NCI-H2081 treated with DMSO at 0.1 percent for 48 hours (cell line): ENCODE measurements around the gene PBX1.

Experiments
- DNase-seq: peaks from one replicate; lab custom pipeline; 2025; lab: John Stamatoyannopoulos, UW

Gene PBX1

DNA sequence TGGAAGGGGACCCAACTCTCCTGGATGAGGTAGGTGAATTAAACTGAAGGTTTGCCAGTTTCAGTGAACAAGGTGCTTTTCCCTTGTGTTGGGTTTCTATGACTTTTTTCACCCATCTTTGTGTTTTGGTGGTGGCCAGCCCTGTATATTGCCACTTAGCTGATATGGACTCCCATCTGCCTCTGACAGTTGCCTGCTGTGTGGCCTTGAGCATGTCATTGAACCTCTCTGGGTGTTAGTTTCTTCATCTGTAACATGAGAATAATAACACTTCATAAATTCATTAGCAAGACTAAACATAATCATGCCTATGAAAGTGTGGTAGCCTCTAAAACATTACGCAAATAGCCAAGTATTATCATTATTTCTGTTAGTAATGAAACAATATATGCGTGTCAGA lies 141.7 kb downstream of the PBX1 start:
- no peak for DNase-seq

DNA sequence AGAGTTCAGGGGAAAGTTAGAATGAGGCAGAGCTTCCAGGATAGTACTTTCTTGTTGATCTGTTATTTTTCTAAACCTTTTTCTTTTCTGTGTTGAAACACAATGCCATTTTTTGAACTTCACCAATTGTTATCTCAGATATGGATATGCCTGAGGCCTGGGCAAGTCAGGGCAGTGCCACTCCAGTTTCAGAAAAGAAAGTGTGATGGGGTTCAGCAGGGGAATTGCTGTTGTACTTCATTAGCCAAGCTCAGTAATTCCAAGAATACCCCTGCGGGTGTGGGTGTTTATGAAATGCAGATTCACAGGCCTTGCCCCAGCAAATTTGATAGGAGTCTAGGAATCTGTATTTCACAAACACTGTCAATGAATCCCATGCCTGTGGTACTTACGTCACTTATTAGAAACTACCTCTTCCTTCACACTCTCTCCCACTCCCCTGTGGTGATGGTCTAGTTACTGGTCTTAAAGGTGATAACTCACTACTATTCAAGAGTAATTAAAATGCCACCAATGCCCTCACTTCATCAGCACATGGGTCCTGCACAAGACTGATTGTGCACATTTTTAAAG lies 142.3 kb downstream of the PBX1 start:
- no peak for DNase-seq

DNA sequence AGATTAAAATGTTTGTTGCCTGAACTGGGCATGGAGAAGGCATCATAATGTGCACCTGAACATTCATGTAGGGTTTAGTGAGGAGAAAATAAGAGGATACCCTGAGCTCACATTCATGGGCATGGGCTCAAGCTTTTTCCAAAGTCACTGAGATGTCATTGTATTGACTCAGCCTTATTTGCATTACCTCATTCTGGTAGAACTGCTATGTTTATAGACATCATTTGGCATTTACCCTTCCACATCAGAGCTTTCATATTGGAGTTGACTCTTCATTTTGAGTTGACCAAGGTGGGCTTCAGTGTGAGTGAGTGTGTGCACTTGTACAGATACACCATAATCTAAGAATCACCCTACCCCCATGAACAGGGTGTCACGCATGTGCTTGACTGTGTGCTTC lies 143.2 kb downstream of the PBX1 start:
- DNase-seq: no peak

- DNase-seq: no peak
Measured at GRCh38 chr1:164702664-164703063, 143.7 kb downstream of the PBX1 start.

- DNase-seq: no peak
Measured at GRCh38 chr1:164703463-164703862, 144.5 kb downstream of the PBX1 start.

- DNase-seq: no peak
Measured at GRCh38 chr1:164703960-164704411, 145.0 kb downstream of the PBX1 start.

GRCh38 chr1:164704954-164705353 lies 146.0 kb downstream of the PBX1 start:
- no peak for DNase-seq

DNA sequence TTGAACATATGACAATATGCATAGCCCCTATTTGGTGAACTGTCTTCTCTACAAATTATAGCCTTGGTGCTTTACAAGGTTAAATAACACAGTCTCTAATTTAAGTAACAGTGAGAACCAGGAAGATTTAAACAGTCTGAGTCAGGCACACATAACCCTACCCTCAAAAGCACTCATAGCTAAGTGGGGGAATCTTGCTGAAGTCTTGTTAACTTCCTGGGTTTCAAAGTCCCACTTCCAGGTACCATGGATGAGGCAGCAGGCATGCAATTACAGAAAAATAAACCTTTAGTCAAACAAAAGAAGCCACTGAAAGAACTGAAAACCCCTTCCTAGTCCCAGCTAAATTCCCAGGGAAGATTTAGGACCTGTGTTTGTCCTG lies 147.6 kb downstream of the PBX1 start:
- no peak for DNase-seq

GRCh38 chr1:164707868-164708331 lies 148.9 kb downstream of the PBX1 start:
- DNase-seq: no peak

GRCh38 chr1:164708596-164708995 lies 149.6 kb downstream of the PBX1 start:
- DNase-seq: no peak

DNA sequence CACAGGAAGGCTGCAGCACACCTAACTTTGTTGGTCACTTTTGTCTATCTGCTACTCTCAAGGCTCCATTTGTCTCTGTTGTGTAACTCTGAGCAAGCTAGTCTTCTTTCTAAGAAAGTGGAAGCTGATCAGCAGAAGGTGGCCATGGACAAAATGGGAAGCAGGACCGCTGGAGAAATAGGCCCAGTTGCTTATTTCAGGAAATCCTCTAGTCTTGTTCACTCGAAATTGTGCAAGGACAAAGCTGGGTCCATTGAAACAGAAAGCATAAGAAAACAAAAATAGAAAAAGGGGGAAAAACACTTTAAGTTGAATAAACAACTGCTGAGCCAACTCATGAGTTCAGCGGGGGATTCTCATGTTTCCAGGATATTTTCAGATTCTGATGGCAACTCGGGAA lies 150.1 kb downstream of the PBX1 start:
- DNase-seq: no peak

DNA sequence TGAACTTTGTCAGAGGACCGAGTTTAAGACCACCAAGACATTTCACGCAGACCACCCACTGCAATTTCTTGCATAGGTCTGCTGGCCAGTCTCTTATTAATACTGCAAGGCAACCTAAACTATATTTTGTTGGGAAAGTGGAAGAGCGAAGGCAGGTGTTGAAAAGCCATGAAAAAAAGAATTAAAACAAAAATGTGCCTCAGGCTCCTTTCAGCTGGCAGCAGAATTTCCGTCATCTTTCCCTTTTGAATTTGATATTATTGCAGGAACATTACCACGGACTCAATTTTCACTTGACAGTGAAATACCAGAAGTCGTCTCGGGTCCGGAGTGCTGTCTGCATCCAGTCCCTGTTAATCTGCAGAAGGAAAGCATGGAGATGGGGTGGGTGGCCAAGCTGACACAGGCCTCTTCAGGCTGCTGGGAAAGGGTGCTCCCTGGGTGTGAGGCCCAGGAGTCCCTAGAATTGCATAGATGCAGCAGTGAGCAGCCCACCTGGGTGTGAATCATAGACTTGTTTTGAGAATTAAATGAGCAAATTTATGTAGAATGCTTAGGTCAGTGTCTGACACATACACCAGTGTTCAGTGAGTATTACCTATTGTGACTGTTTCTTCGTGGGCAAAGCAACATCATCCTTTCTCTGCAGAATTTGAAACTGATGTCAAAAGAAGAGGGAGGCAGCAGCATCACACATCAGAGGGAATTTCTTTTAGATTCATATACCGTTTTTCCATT lies 150.7 kb downstream of the PBX1 start:
- no peak for DNase-seq

DNA sequence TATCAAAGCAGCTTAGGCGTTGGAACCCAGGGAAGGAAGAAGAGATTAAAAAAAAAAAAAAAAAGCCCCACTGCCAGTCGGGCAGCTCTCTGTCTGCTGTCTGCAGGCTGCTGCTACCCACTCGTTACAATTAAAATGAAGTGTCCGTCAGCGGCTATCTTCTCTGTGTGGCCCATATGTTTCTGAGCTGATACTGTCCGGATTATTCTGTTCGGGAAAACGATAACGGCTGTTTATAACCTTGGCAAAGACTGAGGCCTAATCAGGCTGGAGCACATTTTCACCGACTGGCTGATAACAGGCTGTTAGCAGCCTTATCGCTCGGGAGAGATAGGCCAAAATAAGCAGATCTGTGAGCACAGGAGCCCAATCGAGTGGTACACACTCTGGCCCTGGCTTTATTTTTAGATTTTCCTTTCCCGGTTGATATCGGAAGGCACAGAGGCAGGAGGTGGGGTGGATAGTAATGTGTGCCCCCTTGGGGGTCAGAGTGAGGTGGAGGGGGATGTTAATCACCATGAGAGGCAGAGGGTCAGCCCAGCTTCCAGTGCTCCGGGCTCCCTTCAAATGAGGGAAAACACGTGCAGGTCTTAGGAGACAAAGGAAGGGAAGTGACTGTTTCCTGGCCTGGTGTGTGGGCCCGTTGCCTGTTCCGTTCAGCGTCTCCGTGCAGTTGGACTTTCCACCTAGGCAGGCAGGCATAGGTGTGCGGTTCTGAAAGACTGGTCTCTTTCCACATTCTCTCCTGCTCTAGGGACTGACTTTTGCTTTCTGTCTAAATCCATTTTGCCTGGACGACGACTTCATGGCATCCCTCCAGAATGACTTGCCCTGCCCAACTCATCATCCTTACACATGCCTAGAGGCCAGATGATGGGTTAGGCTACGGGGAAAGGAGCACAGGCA lies 153.4 kb downstream of the PBX1 start:
- no peak for DNase-seq

- no peak for DNase-seq
Measured at GRCh38 chr1:164713456-164714207, 154.6 kb downstream of the PBX1 start.

DNA sequence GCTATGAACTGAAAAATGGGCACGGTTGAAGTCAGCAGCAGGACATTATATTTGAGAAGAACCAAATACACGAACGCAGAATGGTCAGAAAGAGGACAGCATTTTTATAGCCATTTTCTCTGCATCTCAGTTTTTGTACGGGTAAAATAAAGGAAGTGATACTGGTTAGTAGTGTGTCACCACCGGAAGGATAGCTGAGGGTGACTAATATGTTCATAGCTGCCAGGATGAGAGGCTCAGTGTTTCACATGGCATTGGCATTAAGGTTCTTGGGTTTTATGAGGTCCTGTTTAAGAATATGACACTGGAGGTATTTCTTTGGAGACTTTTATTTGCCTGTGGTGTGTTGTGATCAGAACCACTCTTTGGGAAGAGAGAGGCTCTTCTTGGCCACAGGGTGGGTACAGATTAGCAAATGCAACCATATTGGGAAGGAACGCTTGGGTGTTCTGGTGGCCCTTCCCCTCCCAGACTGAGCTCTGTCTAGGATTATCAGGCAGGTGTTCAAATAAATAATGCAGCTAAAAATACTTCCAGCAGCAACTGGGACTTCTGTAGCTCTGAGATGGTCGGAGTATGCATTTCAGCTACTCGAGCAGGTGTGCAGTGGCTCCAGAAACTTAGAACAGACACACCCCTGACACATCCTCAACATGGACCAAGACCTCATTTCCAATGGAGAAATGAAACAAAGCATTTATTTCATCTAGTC lies 158.2 kb downstream of the PBX1 start:
- no peak for DNase-seq

DNA sequence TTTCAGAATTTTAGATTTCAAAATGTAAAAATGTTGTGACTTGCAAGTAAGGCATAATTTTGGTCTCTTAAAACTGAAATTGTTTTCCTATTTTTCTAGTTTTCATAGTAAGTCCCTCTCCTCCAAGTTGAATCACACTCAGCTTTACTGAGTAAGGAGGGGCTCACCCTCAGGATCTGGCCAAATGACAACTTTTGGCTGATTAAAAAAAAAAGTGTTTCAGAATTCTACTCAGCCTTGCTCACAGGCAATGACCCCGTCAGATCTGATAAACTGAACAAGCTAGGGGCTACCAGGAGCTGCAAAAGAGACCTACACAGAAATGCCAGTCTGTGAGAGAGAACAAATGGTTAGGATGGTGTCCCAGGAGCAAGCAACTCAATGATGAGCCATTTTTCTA lies 159.8 kb downstream of the PBX1 start:
- no peak for DNase-seq

GRCh38 chr1:164719676-164720439 lies 160.9 kb downstream of the PBX1 start:
- no peak for DNase-seq

DNA sequence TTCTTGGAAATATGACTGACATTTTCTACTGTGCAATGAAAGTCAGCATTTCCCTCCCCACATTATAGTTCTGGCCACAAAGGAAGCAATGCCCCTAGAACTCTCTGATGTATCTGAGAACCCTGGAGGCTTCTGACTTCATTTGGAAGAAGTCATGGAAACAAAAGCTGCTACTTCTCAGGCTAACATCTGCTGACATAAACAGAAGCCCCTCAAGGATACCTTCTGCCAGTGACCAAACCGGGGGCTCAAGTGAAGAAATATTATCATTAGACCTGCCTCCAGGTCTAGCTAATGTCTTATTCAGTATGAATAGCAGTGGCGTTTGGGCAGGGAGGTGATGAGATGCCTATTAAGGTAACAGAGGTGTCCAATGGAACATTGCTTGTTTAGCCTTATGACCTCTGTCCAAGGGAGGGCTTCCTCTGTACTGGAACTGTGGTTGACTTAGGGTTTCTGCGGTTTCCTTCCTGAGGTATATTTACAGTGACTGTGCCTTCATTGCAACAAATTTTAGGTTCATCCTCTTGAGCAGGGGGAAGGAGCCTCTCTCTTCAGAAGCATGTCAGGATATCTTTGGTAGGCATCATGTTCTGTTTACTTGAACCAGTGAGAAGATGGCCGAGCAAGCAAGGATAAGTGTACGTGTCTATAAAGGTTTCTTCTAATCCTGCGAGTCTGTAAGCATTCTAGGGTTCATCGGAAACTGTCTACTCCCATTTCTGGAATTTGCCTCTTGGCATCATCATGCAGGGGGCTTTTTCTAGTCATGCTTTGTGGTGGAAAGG lies 161.7 kb downstream of the PBX1 start:
- no peak for DNase-seq

- DNase-seq: no peak
Measured at GRCh38 chr1:164721228-164721496, 162.2 kb downstream of the PBX1 start.

DNA sequence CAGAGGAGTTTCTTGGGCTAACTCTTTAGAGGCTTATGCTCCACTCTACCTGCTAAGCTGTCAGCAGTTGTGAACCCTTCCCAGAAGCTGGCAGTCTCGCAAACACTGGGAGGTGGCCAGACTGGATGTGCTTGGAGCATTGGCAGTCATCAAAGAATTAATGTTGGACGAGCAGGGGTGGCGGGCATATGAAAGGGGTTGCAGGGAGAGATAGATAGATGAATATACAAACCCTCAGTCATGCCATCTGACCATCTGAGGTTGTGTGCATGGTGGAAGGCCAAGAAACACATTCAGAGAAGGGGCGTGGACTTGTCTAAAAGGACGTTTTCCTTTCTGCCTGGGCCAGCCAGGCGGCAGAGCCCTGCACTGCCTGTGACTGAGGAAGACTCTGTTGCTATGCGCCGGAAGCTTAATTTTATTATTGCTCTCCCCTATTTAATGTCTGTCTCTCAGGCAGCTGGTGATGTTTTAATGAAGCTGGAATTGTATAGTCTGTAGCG lies 164.4 kb downstream of the PBX1 start:
- DNase-seq: no peak
